IPS DF 4.7 (cell line): ENCODE results near the gene MIPOL1.
"Not testable (repeated sequence)": the region's sequence is repeated elsewhere in the genome, so short reads cannot be mapped to it uniquely, and the experiment has no call there.

ENCODE experiments used
- DNase-seq: peaks from one replicate; pipeline ENCODE4 v3.0.0-alpha.2; 2013; ENCODE audit warnings: low spot score; ENCODE audit errors: extremely low read depth

The MIPOL1 gene

GRCh38 chr14:37512173-37512572, 314.4 kb downstream of the MIPOL1 start:
- no peak for DNase-seq

- DNase-seq = no peak
These were observed 318.0 kb downstream of the MIPOL1 start for GRCh38 chr14:37515771-37516170.

GRCh38 chr14:37526994-37527393, 329.3 kb downstream of the MIPOL1 start:
- DNase-seq = no peak

- no peak for DNase-seq
These were observed 342.3 kb downstream of the MIPOL1 start for GRCh38 chr14:37539992-37540391.

- no peak for DNase-seq
These were observed 346.7 kb downstream of the MIPOL1 start for GRCh38 chr14:37544407-37544806.

GRCh38 chr14:37545174-37545573, 347.4 kb downstream of the MIPOL1 start:
- DNase-seq = no peak

GRCh38 chr14:37546621-37547447, 349.1 kb downstream of the MIPOL1 start:
- no peak for DNase-seq

- DNase-seq = no peak
These were observed 352.8 kb downstream of the MIPOL1 start for GRCh38 chr14:37550511-37550910.

- no peak for DNase-seq
These were observed 353.4 kb downstream of the MIPOL1 start for GRCh38 chr14:37551119-37551518.

GRCh38 chr14:37553935-37554550, 356.3 kb downstream of the MIPOL1 start:
- DNase-seq = no peak

- not testable (repeated sequence) for DNase-seq
These were observed 357.9 kb downstream of the MIPOL1 start for GRCh38 chr14:37555596-37555995.

GRCh38 chr14:37558740-37559139, 361.0 kb downstream of the MIPOL1 start:
- no peak for DNase-seq

GRCh38 chr14:37559386-37559785, 361.6 kb downstream of the MIPOL1 start:
- DNase-seq = no peak

GRCh38 chr14:37563189-37563588, 365.5 kb downstream of the MIPOL1 start:
- no peak for DNase-seq

- no peak for DNase-seq
These were observed 367.8 kb downstream of the MIPOL1 start for GRCh38 chr14:37565550-37565949.

GRCh38 chr14:37566811-37567371, 369.2 kb downstream of the MIPOL1 start:
- no peak for DNase-seq

- no peak for DNase-seq
These were observed 372.0 kb downstream of the MIPOL1 start for GRCh38 chr14:37569729-37570128.

- no peak for DNase-seq
These were observed 373.7 kb downstream of the MIPOL1 start for GRCh38 chr14:37571391-37571790.

GRCh38 chr14:37573356-37573755, 375.6 kb downstream of the MIPOL1 start:
- no peak for DNase-seq

- DNase-seq = no peak
These were observed 381.5 kb downstream of the MIPOL1 start for GRCh38 chr14:37579274-37579673.

GRCh38 chr14:37580146-37580545, 382.4 kb downstream of the MIPOL1 start:
- DNase-seq = no peak

- DNase-seq = no peak
These were observed 385.8 kb downstream of the MIPOL1 start for GRCh38 chr14:37583358-37584210.
